Memory B cell (primary cell): ENCODE measurements around the gene SUDS3.
"Not testable (repeated sequence)": the region's sequence is repeated elsewhere in the genome, so short reads cannot be mapped to it uniquely, and the experiment has no call there.

Source experiments
- ATAC-seq: fragments of 150-1000 bp; cut with Tn5 transposase; 2 replicates; pipeline ENCODE4 v1.10.0; 2021; ENCODE audit warnings: low read depth, mild to moderate bottlenecking, moderate library complexity
- DNase-seq, 2 donors: peaks; one replicate each; pipeline ENCODE4 v3.0.0; 2022; ENCODE audit warnings: low spot score in 2 of 2
- H3K27ac Mint-ChIP-seq: one replicate; pipeline ENCODE4 v1.8.0; 2022; ENCODE audit warnings: mild to moderate bottlenecking, moderate library complexity, mixed read lengths
- H3K27me3 Mint-ChIP-seq: one replicate; pipeline ENCODE4 v1.8.0; 2022; ENCODE audit warnings: mixed read lengths
- H3K36me3 Mint-ChIP-seq: one replicate; pipeline ENCODE4 v1.8.0; 2022; ENCODE audit warnings: mild to moderate bottlenecking, mixed read lengths
- H3K4me1 Mint-ChIP-seq: one replicate; pipeline ENCODE4 v1.8.0; 2022; ENCODE audit warnings: mixed read lengths
- H3K4me3 Mint-ChIP-seq: one replicate; pipeline ENCODE4 v1.8.0; 2022; ENCODE audit warnings: mild to moderate bottlenecking, moderate library complexity, mixed read lengths
- H3K9me3 Mint-ChIP-seq: one replicate; pipeline ENCODE4 v1.8.0; 2022; ENCODE audit warnings: mixed read lengths

SUDS3 gene

GRCh38 chr12:118397708-118398440 lies 21.5 kb downstream of the SUDS3 start:
- ATAC-seq: no peak
- DNase-seq: no peak
- H3K27ac Mint-ChIP-seq: no peak overlapping the region
- no peaks in the 10 kb centered on the region for H3K9me3 Mint-ChIP-seq
- no peaks in the 10 kb centered on the region for H3K4me1 Mint-ChIP-seq
- peaks cover 43% of the 10 kb centered on the region for H3K36me3 Mint-ChIP-seq
- H3K4me3 Mint-ChIP-seq: no peak overlapping the region
- H3K27me3 Mint-ChIP-seq: no peaks in the 10 kb centered on the region

- H3K27me3 Mint-ChIP-seq: no peaks in the 10 kb centered on the region
- H3K4me3 Mint-ChIP-seq: no peak overlapping the region
- DNase-seq (no peak), ATAC-seq (no peak)
- H3K27ac Mint-ChIP-seq: no peak overlapping the region
- peaks cover 46% of the 10 kb centered on the region for H3K36me3 Mint-ChIP-seq
- no peaks in the 10 kb centered on the region for H3K9me3 Mint-ChIP-seq
- H3K4me1 Mint-ChIP-seq: no peaks in the 10 kb centered on the region
Measured at GRCh38 chr12:118398524-118398923, 22.2 kb downstream of the SUDS3 start.

GRCh38 chr12:118398940-118399339 lies 22.6 kb downstream of the SUDS3 start:
- no peak for ATAC-seq
- H3K9me3 Mint-ChIP-seq: no peaks in the 10 kb centered on the region
- H3K36me3 Mint-ChIP-seq: peaks cover 44% of the 10 kb centered on the region
- no peak overlapping the region for H3K27ac Mint-ChIP-seq
- H3K4me3 Mint-ChIP-seq: no peak overlapping the region
- H3K4me1 Mint-ChIP-seq: no peaks in the 10 kb centered on the region
- DNase-seq: no peak
- H3K27me3 Mint-ChIP-seq: no peaks in the 10 kb centered on the region

GRCh38 chr12:118402251-118402650 lies 25.9 kb downstream of the SUDS3 start:
- H3K4me1 Mint-ChIP-seq: no peaks in the 10 kb centered on the region
- H3K36me3 Mint-ChIP-seq: peaks cover 38% of the 10 kb centered on the region
- no peak overlapping the region for H3K27ac Mint-ChIP-seq
- H3K9me3 Mint-ChIP-seq: no peaks in the 10 kb centered on the region
- DNase-seq (no peak), ATAC-seq (no peak)
- H3K4me3 Mint-ChIP-seq: no peak overlapping the region
- H3K27me3 Mint-ChIP-seq: no peaks in the 10 kb centered on the region

- peak; percentile 70 for ATAC-seq
- Mint-ChIP-seq H3K4me1 (no peaks in the 10 kb centered on the region), H3K27me3 (no peaks in the 10 kb centered on the region), H3K4me3 (no peak overlapping the region), H3K36me3 (peaks cover 32% of the 10 kb centered on the region), H3K27ac (no peak overlapping the region), H3K9me3 (no peaks in the 10 kb centered on the region)
- DNase-seq: peak; percentile 28 to 38
Measured at GRCh38 chr12:118404876-118405521, 28.6 kb downstream of the SUDS3 start.

- not testable (repeated sequence) for DNase-seq, H3K9me3 Mint-ChIP-seq, H3K27me3 Mint-ChIP-seq, H3K27ac Mint-ChIP-seq, H3K4me3 Mint-ChIP-seq, H3K4me1 Mint-ChIP-seq, ATAC-seq
- H3K36me3 Mint-ChIP-seq: peaks cover 33% of the 10 kb centered on the region
Measured at GRCh38 chr12:118408241-118408640, 31.9 kb downstream of the SUDS3 start.

- H3K4me1 Mint-ChIP-seq: no peaks in the 10 kb centered on the region
- no peak for ATAC-seq
- DNase-seq: no peak
- H3K4me3 Mint-ChIP-seq: no peak overlapping the region
- peaks cover 44% of the 10 kb centered on the region for H3K36me3 Mint-ChIP-seq
- H3K27ac Mint-ChIP-seq: no peak overlapping the region
- no peaks in the 10 kb centered on the region for H3K9me3 Mint-ChIP-seq
- H3K27me3 Mint-ChIP-seq: no peaks in the 10 kb centered on the region
Measured at GRCh38 chr12:118409834-118410233, 33.5 kb downstream of the SUDS3 start.

GRCh38 chr12:118417942-118418341 lies 41.6 kb downstream of the SUDS3 start:
- DNase-seq (no peak), ATAC-seq (no peak)
- H3K4me3 Mint-ChIP-seq: no peak overlapping the region
- no peak overlapping the region for H3K27ac Mint-ChIP-seq
- H3K4me1 Mint-ChIP-seq: peaks cover 1% of the 10 kb centered on the region
- H3K27me3 Mint-ChIP-seq: no peaks in the 10 kb centered on the region
- H3K9me3 Mint-ChIP-seq: no peaks in the 10 kb centered on the region
- peaks cover 44% of the 10 kb centered on the region for H3K36me3 Mint-ChIP-seq

- DNase-seq: no peak
- H3K36me3 Mint-ChIP-seq: peaks cover 38% of the 10 kb centered on the region
Measured at GRCh38 chr12:118418385-118419057, 42.2 kb downstream of the SUDS3 start.

GRCh38 chr12:118420673-118421072 lies 44.3 kb downstream of the SUDS3 start:
- Mint-ChIP-seq H3K4me1 (peaks cover 7% of the 10 kb centered on the region), H3K27ac (no peak overlapping the region), H3K9me3 (no peaks in the 10 kb centered on the region), H3K36me3 (peaks cover 24% of the 10 kb centered on the region), H3K27me3 (no peaks in the 10 kb centered on the region), H3K4me3 (no peak overlapping the region)
- no peak for DNase-seq
- no peak for ATAC-seq

More at GRCh38 chr12:118418385-118419057, 42.2 kb downstream of the SUDS3 start:
- H3K4me1 Mint-ChIP-seq: peaks cover 2% of the 10 kb centered on the region
- no peak overlapping the region for H3K27ac Mint-ChIP-seq
- no peak overlapping the region for H3K4me3 Mint-ChIP-seq
- ATAC-seq: no peak
- H3K27me3 Mint-ChIP-seq: no peaks in the 10 kb centered on the region
- no peaks in the 10 kb centered on the region for H3K9me3 Mint-ChIP-seq

GRCh38 chr12:118424884-118425283 lies 48.5 kb downstream of the SUDS3 start:
- Mint-ChIP-seq H3K27me3 (no peaks in the 10 kb centered on the region), H3K4me1 (peaks cover 7% of the 10 kb centered on the region), H3K36me3 (peaks cover 7% of the 10 kb centered on the region), H3K9me3 (no peaks in the 10 kb centered on the region), H3K4me3 (no peak overlapping the region), H3K27ac (no peak overlapping the region)
- no peak for DNase-seq
- ATAC-seq: no peak

GRCh38 chr12:118425364-118425763 lies 49.0 kb downstream of the SUDS3 start:
- Mint-ChIP-seq H3K27ac (peak overlapping the region; percentile 9), H3K9me3 (no peaks in the 10 kb centered on the region), H3K27me3 (no peaks in the 10 kb centered on the region), H3K36me3 (peaks cover 7% of the 10 kb centered on the region), H3K4me1 (peaks cover 7% of the 10 kb centered on the region), H3K4me3 (no peak overlapping the region)
- DNase-seq (no peak), ATAC-seq (no peak)

GRCh38 chr12:118427819-118428218 lies 51.5 kb downstream of the SUDS3 start:
- Mint-ChIP-seq H3K4me1 (peaks cover 7% of the 10 kb centered on the region), H3K27me3 (no peaks in the 10 kb centered on the region), H3K4me3 (no peak overlapping the region), H3K27ac (no peak overlapping the region), H3K36me3 (peaks cover 7% of the 10 kb centered on the region), H3K9me3 (no peaks in the 10 kb centered on the region)
- ATAC-seq (no peak), DNase-seq (no peak)

GRCh38 chr12:118428643-118429042 lies 52.3 kb downstream of the SUDS3 start:
- Mint-ChIP-seq H3K27ac (no peak overlapping the region), H3K27me3 (no peaks in the 10 kb centered on the region), H3K4me3 (no peak overlapping the region), H3K9me3 (no peaks in the 10 kb centered on the region), H3K4me1 (peaks cover 5% of the 10 kb centered on the region), H3K36me3 (peaks cover 6% of the 10 kb centered on the region)
- DNase-seq (no peak), ATAC-seq (no peak)
